Skeletal muscle satellite cell (primary cell): ENCODE data around the gene CHAD. TPM values are rescaled to one million over a fixed set of nuclear protein-coding genes. Genes with fewer than 3 reads are reported as not detected.

Experiments used
- H3K27me3 ChIP-seq: 2 replicates; pipeline ENCODE4 v1.7.0; 2013; ENCODE audit warnings: low read length; ENCODE audit not compliant: control insufficient read depth, insufficient read depth
- H3K36me3 ChIP-seq: 2 replicates; pipeline ENCODE4 v1.7.0; 2013; ENCODE audit warnings: mild to moderate bottlenecking, control low read depth, low read length; ENCODE audit not compliant: insufficient read depth
- H3K4me1 ChIP-seq: 2 replicates; pipeline ENCODE4 v1.7.0; 2013; ENCODE audit warnings: low read length; ENCODE audit not compliant: control insufficient read depth, insufficient read depth
- H3K4me2 ChIP-seq: 2 replicates; pipeline ENCODE4 v1.7.0; 2013; ENCODE audit warnings: mild to moderate bottlenecking, low read length
- H3K4me3 ChIP-seq: 2 replicates; pipeline ENCODE4 v1.7.0; 2013; ENCODE audit warnings: low read length
- H3K9ac ChIP-seq: 2 replicates; pipeline ENCODE4 v1.7.0; 2013; ENCODE audit warnings: mild to moderate bottlenecking, low read depth, low read length, moderate library complexity
- H3K9me3 ChIP-seq: replicated peaks from 2 replicates; pipeline ENCODE4 v1.7.0; 2013; ENCODE audit warnings: mild to moderate bottlenecking, control low read depth, low read length
- total RNA-seq: library from RNA; depleted of rRNA; stranded (reverse); fragments of >200 nt; gene quantifications from 2 replicates; pipeline ENCODE4 v1.2.3, GENCODE V29; 2012; rRNA removed

Gene CHAD, protein sequence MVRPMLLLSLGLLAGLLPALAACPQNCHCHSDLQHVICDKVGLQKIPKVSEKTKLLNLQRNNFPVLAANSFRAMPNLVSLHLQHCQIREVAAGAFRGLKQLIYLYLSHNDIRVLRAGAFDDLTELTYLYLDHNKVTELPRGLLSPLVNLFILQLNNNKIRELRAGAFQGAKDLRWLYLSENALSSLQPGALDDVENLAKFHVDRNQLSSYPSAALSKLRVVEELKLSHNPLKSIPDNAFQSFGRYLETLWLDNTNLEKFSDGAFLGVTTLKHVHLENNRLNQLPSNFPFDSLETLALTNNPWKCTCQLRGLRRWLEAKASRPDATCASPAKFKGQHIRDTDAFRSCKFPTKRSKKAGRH
- total RNA-seq, result not detected in 2 replicates

DNA sequence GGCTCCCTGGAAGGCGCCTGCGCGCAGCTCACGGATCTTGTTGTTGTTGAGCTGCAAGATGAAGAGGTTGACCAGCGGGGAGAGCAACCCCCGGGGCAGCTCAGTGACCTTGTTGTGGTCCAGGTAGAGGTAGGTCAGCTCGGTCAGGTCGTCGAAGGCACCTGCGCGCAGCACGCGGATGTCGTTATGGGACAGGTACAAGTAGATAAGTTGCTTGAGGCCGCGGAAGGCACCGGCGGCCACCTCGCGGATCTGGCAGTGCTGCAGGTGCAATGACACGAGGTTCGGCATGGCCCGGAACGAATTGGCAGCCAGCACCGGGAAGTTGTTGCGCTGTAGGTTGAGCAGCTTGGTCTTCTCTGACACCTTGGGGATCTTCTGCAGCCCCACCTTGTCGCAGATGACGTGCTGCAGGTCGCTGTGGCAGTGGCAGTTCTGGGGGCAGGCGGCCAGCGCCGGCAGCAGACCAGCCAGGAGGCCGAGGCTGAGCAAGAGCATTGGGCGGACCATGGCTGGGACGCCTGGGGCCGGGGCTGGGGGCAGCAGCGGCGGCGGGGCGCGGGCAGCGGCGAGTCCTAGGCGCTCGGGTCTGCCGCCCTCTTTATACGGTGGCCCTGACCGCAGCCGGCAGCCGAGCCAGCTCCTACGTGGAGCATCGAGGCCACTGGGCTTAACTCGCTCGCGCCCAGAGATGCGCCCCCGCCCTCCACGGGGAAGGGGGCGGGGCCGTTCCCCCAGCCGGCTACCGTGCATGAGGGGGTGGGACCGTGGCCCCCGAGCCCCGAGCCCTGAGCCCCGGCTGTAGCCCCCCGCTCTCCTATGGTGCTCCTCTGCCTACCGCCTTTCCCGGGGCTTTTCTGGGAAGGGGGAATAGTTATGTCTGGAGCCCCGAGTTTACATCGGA, at the start of gene CHAD:
TSS of gene CHAD (minus strand) at position 577 of the 904 bp plus-strand sequence. CDS start at position 510, 67 bp downstream.
- no peak within 1 kb of the TSS for H3K9ac ChIP-seq
- no peaks in the 10 kb centered on the region for H3K36me3 ChIP-seq
- H3K27me3 ChIP-seq, result peaks cover 41% of the 10 kb centered on the region
- peak within 1 kb of the TSS; percentile 17 for H3K4me3 ChIP-seq
- H3K9me3 ChIP-seq, result no peaks in the 10 kb centered on the region
- peak within 1 kb of the TSS; percentile 73 for H3K4me2 ChIP-seq
- H3K4me1 ChIP-seq, result peaks cover 11% of the 10 kb centered on the region

DNA sequence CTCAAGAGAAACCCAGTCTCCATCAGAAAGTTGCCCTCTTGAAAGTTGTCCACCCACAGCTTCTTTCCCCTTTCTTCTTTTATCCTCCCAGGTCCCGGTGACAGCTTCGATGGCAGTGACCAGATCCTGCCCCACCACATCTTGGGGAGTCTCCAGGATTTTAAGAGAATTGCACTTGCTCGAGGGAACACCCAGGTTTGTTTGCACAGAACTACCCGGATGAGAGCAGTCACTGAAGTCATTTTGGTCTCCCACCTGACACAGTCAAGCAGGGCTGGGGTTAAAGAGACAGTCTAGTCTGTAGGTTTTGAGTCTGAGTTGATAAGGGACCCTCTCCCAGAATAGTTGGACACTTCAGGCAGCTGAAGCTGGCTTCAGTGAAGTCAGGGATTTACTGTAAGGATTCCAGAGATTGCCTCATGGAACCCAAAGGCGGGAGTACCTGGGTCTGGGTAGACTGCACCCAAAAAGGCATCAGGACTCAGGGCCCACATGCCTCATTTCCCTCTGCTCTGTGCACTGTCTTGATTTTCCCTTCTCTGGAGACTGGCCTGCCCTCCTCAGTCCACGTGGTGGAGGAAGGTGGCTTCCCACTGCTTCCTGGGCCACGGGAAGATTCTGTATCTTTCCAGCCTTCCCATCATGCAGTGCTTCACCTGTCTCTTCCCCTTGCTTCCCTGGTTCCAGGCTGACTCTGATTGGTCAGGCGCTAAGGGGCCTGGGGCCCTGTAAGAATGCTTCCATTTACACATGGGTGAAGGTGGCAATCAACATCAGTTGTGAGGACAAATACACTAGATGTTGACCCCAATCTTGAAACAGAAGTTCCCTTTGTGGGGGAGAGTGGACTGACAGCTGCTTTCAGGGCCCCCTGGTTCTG, 49.1 kb upstream of the CHAD start:
- Histone ChIP-seq H3K4me3 (no peak overlapping the region), H3K9ac (no peak overlapping the region), H3K4me1 (peaks cover 13% of the 10 kb centered on the region), H3K9me3 (no peaks in the 10 kb centered on the region), H3K4me2 (no peak overlapping the region), H3K36me3 (no peaks in the 10 kb centered on the region), H3K27me3 (peaks cover 7% of the 10 kb centered on the region)

DNA sequence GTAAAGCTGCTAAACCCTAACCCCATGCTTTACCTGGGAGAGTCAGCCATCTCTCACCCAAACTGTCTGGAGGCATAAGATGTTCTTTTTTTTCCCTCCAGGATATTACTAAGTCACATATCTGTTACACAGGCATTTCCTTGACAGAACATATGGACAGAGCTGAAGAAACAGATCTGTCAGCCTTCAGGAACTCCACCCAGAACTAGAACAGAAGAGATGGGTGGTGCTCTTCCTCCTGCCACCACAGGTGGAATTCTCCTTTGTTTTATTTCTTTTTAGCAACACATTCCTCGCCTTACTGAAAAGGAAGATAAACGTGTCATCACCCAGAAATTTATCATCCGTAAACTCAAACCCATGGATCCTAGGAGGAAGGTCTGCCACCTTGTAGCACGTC, 48.3 kb upstream of the CHAD start:
- H3K9ac ChIP-seq, result no peak overlapping the region
- peaks cover 5% of the 10 kb centered on the region for H3K27me3 ChIP-seq
- no peaks in the 10 kb centered on the region for H3K36me3 ChIP-seq
- H3K9me3 ChIP-seq, result no peaks in the 10 kb centered on the region
- H3K4me2 ChIP-seq, result no peak overlapping the region
- peaks cover 13% of the 10 kb centered on the region for H3K4me1 ChIP-seq
- no peak overlapping the region for H3K4me3 ChIP-seq

DNA sequence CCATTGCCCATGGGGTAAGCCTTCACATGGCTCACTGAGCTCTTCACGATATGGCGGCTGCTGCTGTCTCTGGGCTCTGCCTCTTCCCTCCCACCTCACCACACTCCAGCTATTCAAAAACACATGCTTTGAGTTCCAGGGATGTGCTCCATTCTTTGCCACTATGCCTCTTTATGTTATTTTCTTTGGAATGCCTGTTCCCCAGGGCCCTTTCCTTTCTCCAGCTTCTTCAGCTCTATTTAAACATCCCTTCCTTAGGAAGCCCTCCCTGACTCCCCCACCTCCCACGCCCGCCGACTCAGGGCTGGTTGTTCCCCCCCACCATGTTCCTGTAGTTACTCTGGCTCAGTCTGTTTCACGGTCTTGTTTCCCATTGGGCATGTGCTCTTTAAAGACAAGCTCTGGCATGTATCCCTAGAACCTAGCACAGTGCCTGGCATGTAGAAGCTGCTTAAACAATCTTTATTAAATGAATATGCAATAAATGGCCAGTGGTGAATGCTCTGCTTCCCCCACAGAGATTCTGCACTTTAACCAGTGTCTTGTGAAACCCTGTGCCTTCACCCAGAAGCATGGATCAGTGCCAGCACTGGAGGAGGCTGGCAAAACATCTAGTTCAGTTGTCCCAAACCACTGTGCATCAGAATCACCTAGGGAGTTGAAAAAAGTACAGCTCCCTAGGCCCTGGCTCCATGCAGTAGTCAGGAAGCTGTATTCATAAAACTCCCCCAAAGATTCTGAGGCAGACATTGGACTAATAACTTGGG, 46.4 kb upstream of the CHAD start:
- Histone ChIP-seq H3K4me3 (no peak overlapping the region), H3K9ac (no peak overlapping the region), H3K27me3 (no peaks in the 10 kb centered on the region), H3K9me3 (no peaks in the 10 kb centered on the region), H3K4me2 (no peak overlapping the region), H3K36me3 (no peaks in the 10 kb centered on the region), H3K4me1 (peaks cover 13% of the 10 kb centered on the region)

DNA sequence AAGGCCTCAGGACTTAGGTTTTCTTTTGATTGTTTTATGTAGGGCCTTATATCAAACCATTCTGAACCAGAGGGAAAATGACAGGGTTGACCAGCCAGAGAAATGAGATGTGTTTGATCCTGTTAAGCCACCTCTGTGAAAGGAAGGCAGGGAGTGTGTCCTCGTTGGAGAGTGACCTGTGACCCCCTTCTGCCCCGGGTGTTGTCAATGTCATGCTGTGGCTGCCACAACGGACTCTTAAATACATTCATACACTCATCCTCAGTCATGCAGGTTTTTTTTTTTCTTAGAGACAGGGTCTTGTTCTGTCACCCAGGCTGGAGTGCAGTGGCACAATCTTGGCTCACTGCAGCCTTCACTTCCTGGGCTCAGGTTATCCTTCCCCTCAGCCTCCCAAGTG, 45.7 kb upstream of the CHAD start:
- Histone ChIP-seq H3K9ac (no peak overlapping the region), H3K4me3 (no peak overlapping the region), H3K9me3 (no peaks in the 10 kb centered on the region), H3K4me2 (no peak overlapping the region), H3K4me1 (peaks cover 13% of the 10 kb centered on the region), H3K27me3 (no peaks in the 10 kb centered on the region), H3K36me3 (no peaks in the 10 kb centered on the region)

DNA sequence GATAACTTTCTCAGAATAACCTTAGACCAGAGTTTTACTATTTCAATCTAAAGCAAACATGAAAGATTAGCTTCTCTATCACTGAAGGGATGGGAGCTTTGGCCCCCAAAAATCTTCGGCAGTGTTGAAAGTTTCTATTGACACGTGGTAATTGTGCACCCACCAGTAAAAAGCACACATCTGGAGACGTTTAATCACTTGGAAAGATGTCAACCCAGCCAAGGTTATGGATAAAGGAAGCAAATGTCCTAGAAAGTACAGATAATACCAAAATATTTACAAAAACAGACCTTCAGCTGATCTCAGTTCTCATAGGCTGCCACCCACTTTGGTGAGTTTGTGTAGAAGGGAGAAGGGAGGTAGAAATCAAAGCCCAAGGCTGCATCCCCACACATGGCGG, 44.8 kb upstream of the CHAD start:
- Histone ChIP-seq H3K4me1 (peaks cover 20% of the 10 kb centered on the region), H3K9ac (no peak overlapping the region), H3K9me3 (no peaks in the 10 kb centered on the region), H3K4me2 (no peak overlapping the region), H3K4me3 (no peak overlapping the region), H3K36me3 (no peaks in the 10 kb centered on the region), H3K27me3 (no peaks in the 10 kb centered on the region)

DNA sequence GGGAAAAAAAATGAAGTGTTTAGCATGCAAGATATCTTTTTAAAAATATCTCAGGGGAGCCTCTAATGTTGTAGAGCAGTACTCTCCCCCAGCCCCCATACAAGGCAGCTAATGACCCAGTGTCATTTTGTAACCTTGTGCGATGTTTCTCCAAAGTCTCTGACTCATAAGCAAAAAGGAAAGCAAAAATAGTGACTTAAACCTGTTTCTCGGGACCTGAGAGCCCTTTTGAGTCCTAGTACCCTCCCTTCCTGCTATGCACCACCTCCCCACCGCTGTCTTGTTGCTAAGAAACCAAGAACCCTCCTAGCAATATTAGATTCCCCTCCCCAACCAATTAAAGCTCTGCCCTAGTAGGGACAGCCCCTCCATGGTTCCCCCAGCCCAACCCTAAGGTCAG, 42.4 kb upstream of the CHAD start:
- Histone ChIP-seq H3K4me2 (peak overlapping the region; percentile 19), H3K4me3 (no peak overlapping the region), H3K36me3 (no peaks in the 10 kb centered on the region), H3K27me3 (no peaks in the 10 kb centered on the region), H3K4me1 (peaks cover 22% of the 10 kb centered on the region), H3K9ac (no peak overlapping the region), H3K9me3 (no peaks in the 10 kb centered on the region)

DNA sequence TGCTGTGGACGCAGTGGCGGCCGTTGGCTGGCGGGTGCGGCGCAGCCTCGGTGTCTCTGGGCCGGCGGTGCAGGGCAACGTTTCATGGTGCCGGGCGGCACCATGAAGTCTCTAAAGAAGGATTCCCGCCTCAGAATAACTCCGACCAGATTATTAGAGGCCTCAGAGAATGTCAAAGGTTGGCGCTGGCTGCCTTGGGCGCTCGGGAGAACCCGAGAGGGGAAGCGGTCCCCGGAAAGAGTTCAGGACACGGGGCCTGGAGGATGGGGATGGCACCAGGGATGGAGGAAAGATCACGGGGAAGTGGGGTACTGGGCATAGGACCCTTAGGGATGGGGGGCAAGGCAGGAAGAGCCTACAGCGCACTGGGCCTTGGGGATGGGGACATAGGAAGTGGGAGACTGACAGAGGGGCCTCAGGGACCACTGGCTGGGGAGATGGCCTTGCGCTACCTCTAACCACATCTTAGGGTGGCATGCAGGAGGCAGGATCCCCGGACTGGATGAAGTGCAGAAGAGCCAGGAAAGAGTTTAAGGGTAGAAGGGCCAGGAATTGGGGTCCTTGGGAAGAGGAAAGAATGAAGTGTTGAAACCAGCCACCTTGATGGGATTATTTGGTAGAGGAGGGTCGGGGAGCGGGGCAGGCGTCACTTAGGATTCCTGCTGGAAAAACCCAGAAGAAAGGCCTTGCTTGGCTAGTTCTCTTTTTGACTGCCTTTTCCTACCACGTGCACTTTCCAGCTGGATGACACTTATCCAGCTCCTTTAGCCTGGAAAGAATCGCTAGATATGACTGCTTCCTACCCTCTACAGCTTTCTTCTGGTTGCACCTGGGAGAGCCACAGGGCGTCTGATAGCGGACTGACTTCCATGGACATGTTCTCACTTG, 40.1 kb upstream of the CHAD start:
- no peaks in the 10 kb centered on the region for H3K9me3 ChIP-seq
- peaks cover 13% of the 10 kb centered on the region for H3K4me1 ChIP-seq
- H3K4me2 ChIP-seq, result peak overlapping the region; percentile 93
- no peaks in the 10 kb centered on the region for H3K27me3 ChIP-seq
- peak overlapping the region; percentile 80 for H3K9ac ChIP-seq
- no peaks in the 10 kb centered on the region for H3K36me3 ChIP-seq
- peak overlapping the region; percentile 78 for H3K4me3 ChIP-seq

DNA sequence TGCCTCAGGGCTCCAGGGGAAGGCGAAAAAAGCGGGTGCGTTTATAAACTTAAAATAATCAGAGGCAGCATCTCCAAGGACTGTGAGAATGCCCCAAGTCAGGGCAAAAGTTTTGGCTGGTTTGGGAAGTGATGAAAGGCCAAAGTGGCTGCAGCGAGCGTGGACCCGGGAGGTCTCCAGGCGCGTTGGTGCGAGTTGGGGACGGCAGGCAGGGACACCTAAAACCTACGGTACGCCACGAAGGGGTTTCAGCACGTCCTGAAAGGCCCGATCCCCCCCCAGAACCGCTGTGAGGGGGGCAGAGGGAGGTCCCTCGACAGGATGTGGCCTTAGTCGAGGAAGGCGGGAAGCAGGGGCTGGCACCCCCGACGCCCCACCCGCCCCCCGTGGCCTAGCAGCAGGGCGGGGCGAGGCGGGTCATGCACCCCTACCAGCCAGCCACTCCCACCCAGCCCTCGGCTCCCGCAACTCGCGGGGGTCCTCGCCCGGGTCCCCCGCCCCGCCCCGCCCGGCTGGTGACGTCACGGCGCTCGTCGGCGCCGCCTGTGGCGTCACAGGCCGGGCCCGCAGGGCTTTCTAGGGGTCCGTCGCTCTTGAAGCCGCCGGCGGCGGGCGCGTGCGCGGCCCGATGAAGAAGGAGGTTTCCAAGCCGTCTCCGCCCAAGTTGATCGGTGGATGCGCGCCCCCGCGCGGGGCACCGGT, 39.3 kb upstream of the CHAD start, which contains the start of gene MYCBPAP:
TSS of gene MYCBPAP (plus strand) at position 569 of the 702 bp plus-strand sequence. CDS start 236 bp downstream, outside the sequence.
- Histone ChIP-seq H3K4me2 (peak within 1 kb of the TSS; percentile 93), H3K9ac (peak within 1 kb of the TSS; percentile 80), H3K4me1 (peaks cover 13% of the 10 kb centered on the region), H3K27me3 (peaks cover 5% of the 10 kb centered on the region), H3K4me3 (peak within 1 kb of the TSS; percentile 78), H3K36me3 (no peaks in the 10 kb centered on the region), H3K9me3 (no peaks in the 10 kb centered on the region)
